GM18868 (cell line): ENCODE data around the gene OLFML3.

Experiments used
- ATAC-seq: cut with Tn5 transposase; IDR thresholded peaks from one replicate; pipeline ENCODE4 v1.9.1; 2021; ENCODE audit warnings: mild to moderate bottlenecking, moderate library complexity; ENCODE audit not compliant: unreplicated experiment

The OLFML3 gene

GRCh38 chr1:114024049-114024448, 44.8 kb downstream of the OLFML3 start:
- no peak for ATAC-seq

DNA sequence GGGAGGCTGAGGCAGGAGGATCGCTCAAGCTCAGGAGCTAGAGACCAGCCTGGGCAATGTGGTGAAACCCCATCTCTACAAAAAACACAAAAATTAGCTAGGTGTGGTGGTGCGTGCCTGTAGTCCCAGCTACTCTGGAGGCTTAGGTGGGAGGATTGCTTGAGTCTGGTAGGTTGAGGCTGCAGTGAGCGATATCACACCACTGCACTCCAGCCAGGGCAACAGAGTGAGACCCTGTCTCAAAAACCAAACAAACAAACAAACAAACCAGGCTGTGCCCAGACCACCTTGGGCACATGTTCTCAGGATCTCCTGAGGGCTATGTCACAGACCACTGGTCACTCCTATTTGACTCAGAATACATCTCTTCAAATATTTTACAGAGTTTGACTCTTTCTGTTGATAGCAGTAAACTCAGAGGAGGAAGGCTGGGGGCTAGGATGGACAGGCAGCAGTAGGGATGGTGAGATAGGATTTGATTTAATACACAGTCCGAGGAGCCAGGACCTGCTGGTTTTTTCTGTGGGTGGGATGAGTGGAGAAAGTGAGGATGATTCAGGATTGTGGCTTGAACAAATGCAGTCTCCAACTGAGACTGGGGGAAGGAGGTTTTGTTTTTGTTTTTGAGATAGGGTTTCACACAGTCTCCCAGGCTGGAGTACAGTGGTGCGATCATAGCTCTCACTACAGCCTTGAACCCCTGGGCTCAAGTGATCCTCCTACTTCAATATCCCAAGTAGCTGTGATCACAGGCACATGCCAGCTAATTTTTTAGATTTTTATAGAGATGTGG, 46.5 kb downstream of the OLFML3 start:
- ATAC-seq, result no peak

- no peak for ATAC-seq
Measured at GRCh38 chr1:114026797-114027196, 47.5 kb downstream of the OLFML3 start.
